Ascending aorta (tissue), 2 donors: ENCODE results near the gene MKLN1. TPM values are rescaled to one million over a fixed set of nuclear protein-coding genes. Genes with fewer than 3 reads are reported as not detected.

ENCODE experiments used
- DNase-seq, 2 donors: peaks; one replicate each; pipeline ENCODE4 v3.0.0-alpha.2; 2019; ENCODE audit warnings: low spot score in 2 of 2
- H3K27ac ChIP-seq, 2 donors: fragments of 200-600 bp; sonication (generic); one replicate each; pipeline ENCODE4 v1.5.1; 2016 to 2017; ENCODE audit warnings: mild to moderate bottlenecking in 1 of 2
- H3K27me3 ChIP-seq: fragments of 200-600 bp; sonication (generic); one replicate; pipeline ENCODE4 v1.5.1; 2017
- H3K36me3 ChIP-seq, 2 donors: fragments of 200-600 bp; sonication (generic); one replicate each; pipeline ENCODE4 v1.5.1; 2016
- H3K4me1 ChIP-seq, 2 donors: fragments of 200-600 bp; sonication (generic); one replicate each; pipeline ENCODE4 v1.5.1; 2016 to 2017; ENCODE audit warnings: mild to moderate bottlenecking in 1 of 2
- H3K4me3 ChIP-seq, 2 donors: fragments of 200-600 bp; sonication (generic); one replicate each; pipeline ENCODE4 v1.5.1; 2016 to 2017; ENCODE audit warnings: mild to moderate bottlenecking in 1 of 2
- H3K9me3 ChIP-seq, 2 donors: fragments of 200-600 bp; sonication (generic); one replicate each; pipeline ENCODE4 v1.5.1; 2016
- intact Hi-C: fragments of 100-400 bp; cut with DNase I; formaldehyde crosslinking; loops from one replicate; pipeline ENCODE4 v1.15.1; 2023
- total RNA-seq: library from RNA; depleted of rRNA; stranded (reverse); fragments of >200 nt; gene quantifications from one replicate; pipeline ENCODE4 v1.1.0, GENCODE V29; 2016
- TF ChIP-seq, protein P1 (sequence below), 3 experiments: fragments of 200-600 bp in 2 of 3; fragments of 450-650 bp in 1 of 3; sonication (generic) in 2 of 3; IDR thresholded peaks; one replicate each; pipeline ENCODE4 v1.5.1; 2016 to 2019; ENCODE audit warnings: antibody characterized with exemption in 3 of 3, mild to moderate bottlenecking in 1 of 3, moderate library complexity in 1 of 3

MKLN1 gene
- total RNA-seq, 1 donor from 2014 or later: 18.0 TPM

GRCh38 chr7:131543298-131543697 lies 215.6 kb downstream of the MKLN1 start:
- Histone ChIP-seq H3K27me3 (no peaks in the 10 kb centered on the region), H3K27ac (no peak overlapping the region), H3K9me3 (no peaks in the 10 kb centered on the region), H3K4me3 (no peak overlapping the region), H3K36me3 (no peaks in the 10 kb centered on the region), H3K4me1 (no peaks in the 10 kb centered on the region)
- no peak for DNase-seq
- intact Hi-C loops: no loop called here
- TF ChIP-seq, protein P1, sequence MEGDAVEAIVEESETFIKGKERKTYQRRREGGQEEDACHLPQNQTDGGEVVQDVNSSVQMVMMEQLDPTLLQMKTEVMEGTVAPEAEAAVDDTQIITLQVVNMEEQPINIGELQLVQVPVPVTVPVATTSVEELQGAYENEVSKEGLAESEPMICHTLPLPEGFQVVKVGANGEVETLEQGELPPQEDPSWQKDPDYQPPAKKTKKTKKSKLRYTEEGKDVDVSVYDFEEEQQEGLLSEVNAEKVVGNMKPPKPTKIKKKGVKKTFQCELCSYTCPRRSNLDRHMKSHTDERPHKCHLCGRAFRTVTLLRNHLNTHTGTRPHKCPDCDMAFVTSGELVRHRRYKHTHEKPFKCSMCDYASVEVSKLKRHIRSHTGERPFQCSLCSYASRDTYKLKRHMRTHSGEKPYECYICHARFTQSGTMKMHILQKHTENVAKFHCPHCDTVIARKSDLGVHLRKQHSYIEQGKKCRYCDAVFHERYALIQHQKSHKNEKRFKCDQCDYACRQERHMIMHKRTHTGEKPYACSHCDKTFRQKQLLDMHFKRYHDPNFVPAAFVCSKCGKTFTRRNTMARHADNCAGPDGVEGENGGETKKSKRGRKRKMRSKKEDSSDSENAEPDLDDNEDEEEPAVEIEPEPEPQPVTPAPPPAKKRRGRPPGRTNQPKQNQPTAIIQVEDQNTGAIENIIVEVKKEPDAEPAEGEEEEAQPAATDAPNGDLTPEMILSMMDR (IDR thresholded peaks at IDR 0.05): no peak

GRCh38 chr7:131544021-131544420 lies 216.3 kb downstream of the MKLN1 start:
- H3K4me1 ChIP-seq: no peaks in the 10 kb centered on the region
- H3K27ac ChIP-seq: no peak overlapping the region
- TF ChIP-seq, protein P1 (IDR thresholded peaks at IDR 0.05): no peak
- no peaks in the 10 kb centered on the region for H3K36me3 ChIP-seq
- no peak overlapping the region for H3K4me3 ChIP-seq
- no peaks in the 10 kb centered on the region for H3K9me3 ChIP-seq
- intact Hi-C loops: no loop called here
- no peak for DNase-seq
- no peaks in the 10 kb centered on the region for H3K27me3 ChIP-seq

GRCh38 chr7:131544449-131545301 lies 217.0 kb downstream of the MKLN1 start:
- intact Hi-C loops: no loop called here
- H3K27ac ChIP-seq: no peak overlapping the region
- H3K4me3 ChIP-seq: no peak overlapping the region
- no peaks in the 10 kb centered on the region for H3K9me3 ChIP-seq
- H3K27me3 ChIP-seq: no peaks in the 10 kb centered on the region
- no peaks in the 10 kb centered on the region for H3K36me3 ChIP-seq
- H3K4me1 ChIP-seq: no peaks in the 10 kb centered on the region
- no peak for DNase-seq
- TF ChIP-seq, protein P1 (IDR thresholded peaks at IDR 0.05): no peak

DNA sequence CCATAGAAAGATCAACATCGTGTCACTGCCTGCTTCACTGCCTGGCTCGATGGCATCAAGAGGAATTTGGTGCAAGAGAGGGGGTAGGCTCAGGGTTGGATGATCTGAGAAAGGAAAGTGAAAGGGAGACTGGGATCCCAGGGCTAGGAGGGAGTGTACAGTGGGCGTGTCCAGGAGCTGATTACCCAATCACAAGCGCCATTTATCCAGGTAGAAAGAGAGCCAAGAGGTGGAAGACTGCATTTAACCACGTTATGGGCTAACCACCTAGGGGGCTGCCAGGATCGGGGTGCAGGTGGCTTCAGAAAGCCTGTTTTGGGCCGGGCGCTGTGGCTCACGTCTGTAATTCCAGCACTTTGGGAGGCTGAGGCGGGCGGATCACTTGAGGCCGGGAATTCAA lies 218.4 kb downstream of the MKLN1 start:
- H3K27ac ChIP-seq: no peak overlapping the region
- H3K4me1 ChIP-seq: no peaks in the 10 kb centered on the region
- intact Hi-C loops: loop anchor here (1.0 kb wide), 1 partner anchor 40 kb away; no protein-coding TSS in a partner anchor
- TF ChIP-seq, protein P1 (IDR thresholded peaks at IDR 0.05): no peak
- H3K27me3 ChIP-seq: no peaks in the 10 kb centered on the region
- no peak for DNase-seq
- H3K36me3 ChIP-seq: no peaks in the 10 kb centered on the region
- no peaks in the 10 kb centered on the region for H3K9me3 ChIP-seq
- H3K4me3 ChIP-seq: no peak overlapping the region

Other genes with a start within 250 kb of the MKLN1 start
- gene PODXL, start 228.8 kb downstream of the MKLN1 start, total RNA-seq: 141 TPM